ENCODE data around the gene EIF2AK3.

The EIF2AK3 gene

DNA sequence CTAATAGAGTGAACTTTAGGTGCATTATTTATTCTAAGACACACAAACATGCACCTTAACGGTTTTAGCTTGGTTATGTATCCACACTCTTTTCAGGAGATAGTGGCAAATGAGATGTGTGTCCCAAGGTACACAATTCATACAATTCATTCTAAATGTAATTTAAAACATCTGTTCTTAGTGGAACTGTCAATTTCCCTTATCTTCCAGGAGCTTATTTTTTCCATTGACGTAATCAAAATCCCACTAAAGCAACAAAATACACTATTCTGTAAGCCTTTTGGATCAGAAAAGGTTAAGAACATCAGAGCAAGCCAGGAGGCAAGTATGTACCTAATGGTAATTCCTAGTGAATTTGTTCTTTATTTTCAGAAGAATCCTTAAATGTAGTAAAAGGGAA, 19.8 kb downstream of the EIF2AK3 start:
- H3K4me3 ChIP-seq (ENCODE audit: low read depth, low read length): no peak overlapping the region

DNA sequence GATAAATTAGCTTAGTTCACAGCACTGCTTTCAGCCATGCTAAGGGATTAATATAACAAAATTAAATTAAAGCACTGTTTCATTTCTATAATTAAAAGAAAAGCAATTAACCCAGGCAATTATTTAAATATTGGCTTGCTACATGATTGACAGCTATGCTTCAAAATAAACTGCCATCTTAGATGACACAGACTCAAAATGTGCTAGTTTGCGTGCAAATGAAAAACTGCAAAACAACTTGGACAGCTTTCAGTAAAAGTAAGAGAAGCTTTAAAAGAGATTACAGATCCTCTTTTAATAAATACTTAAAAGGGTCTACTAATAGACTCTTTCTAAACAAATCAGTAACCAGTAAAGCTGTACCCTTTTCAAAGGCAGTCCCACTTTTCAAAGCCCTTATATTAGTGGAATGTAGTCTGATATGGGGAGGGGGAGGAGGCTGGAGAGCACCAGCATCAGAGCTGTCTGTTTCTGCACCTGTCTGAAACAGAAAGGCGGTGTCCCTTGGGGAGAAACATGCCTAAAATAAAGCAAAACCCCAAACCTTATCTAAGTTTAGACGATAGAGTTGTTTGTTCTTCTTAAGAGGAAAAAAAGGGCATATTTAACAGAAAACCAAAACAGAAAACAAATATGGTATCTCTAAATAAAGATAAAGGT, 20.8 kb downstream of the EIF2AK3 start:
- TF ChIP-seq, protein P1, sequence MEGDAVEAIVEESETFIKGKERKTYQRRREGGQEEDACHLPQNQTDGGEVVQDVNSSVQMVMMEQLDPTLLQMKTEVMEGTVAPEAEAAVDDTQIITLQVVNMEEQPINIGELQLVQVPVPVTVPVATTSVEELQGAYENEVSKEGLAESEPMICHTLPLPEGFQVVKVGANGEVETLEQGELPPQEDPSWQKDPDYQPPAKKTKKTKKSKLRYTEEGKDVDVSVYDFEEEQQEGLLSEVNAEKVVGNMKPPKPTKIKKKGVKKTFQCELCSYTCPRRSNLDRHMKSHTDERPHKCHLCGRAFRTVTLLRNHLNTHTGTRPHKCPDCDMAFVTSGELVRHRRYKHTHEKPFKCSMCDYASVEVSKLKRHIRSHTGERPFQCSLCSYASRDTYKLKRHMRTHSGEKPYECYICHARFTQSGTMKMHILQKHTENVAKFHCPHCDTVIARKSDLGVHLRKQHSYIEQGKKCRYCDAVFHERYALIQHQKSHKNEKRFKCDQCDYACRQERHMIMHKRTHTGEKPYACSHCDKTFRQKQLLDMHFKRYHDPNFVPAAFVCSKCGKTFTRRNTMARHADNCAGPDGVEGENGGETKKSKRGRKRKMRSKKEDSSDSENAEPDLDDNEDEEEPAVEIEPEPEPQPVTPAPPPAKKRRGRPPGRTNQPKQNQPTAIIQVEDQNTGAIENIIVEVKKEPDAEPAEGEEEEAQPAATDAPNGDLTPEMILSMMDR (IDR thresholded peaks at IDR 0.05; ENCODE audit: low read depth, low read length): no peak
- H3K4me3 ChIP-seq (ENCODE audit: low read depth, low read length): no peak overlapping the region

More for the DNA sequence above, 19.8 kb downstream of the EIF2AK3 start:
- TF ChIP-seq, protein P1 (IDR thresholded peaks at IDR 0.05; ENCODE audit: low read depth, low read length): no peak

DNA sequence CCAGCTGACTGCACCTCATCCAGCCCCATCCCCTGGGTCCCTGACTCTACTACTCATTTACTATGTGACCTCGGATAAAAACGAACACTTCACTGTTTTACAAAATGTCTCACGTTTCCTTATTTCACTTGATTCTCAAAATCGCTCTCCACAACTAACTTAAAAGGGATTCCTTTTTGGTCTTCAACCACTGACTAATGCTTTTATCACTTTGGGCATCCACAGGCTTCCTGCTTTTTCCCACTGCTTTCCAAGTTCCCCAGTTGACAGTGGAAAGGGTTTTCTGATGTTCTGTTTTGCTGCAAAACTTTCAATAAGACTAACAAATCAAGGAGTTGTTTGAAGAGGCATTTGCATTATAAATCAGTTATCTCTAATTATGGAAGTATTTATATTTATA, 24.1 kb downstream of the EIF2AK3 start:
- TF ChIP-seq, protein P1 (IDR thresholded peaks at IDR 0.05; ENCODE audit: low read depth, low read length): no peak
- H3K4me3 ChIP-seq (ENCODE audit: low read depth, low read length): no peak overlapping the region

DNA sequence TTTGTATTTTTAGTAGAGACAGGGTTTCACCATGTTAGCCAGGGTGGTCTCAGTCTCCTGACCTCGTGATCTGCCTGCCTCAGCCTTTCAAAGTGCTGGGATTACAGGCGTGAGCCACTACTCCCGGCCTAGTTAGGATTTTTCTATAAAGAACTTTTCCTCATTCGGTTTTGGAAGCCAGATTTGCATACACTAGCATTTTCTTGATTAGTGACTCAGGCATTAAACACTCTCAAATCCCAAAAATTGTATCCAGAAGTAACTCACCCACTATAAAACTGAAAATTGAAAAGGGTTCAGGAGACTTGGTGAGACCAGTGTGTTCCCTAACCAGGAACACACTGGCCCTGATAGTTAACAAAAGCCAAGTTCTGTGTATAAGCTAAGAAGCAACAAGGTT, 25.2 kb downstream of the EIF2AK3 start:
- TF ChIP-seq, protein P1 (IDR thresholded peaks at IDR 0.05; ENCODE audit: low read depth, low read length): no peak

DNA sequence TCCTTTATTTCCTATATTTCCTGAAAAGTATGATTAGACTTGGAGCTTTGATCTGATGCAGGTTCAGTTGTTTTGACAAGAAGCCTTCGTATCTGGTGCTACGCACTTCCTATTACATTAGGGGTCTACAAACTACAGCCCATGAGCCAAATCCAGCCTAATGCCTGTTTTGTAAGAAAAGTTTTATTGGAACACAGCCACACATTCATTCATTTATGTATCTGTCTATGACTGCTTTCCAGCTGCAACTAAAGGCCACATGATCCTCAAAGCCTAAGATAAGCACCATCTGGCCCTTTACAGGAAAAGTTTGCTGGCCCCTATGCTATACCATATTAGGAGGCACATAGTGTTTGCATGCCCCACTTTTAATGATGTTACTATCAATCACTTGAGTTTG, 26.0 kb downstream of the EIF2AK3 start:
- TF ChIP-seq, protein P1 (IDR thresholded peaks at IDR 0.05; ENCODE audit: low read depth, low read length): no peak
- no peak overlapping the region for H3K4me3 ChIP-seq (ENCODE audit: low read depth, low read length)

More for the DNA sequence above, 25.2 kb downstream of the EIF2AK3 start:
- no peak overlapping the region for H3K4me3 ChIP-seq (ENCODE audit: low read depth, low read length)

DNA sequence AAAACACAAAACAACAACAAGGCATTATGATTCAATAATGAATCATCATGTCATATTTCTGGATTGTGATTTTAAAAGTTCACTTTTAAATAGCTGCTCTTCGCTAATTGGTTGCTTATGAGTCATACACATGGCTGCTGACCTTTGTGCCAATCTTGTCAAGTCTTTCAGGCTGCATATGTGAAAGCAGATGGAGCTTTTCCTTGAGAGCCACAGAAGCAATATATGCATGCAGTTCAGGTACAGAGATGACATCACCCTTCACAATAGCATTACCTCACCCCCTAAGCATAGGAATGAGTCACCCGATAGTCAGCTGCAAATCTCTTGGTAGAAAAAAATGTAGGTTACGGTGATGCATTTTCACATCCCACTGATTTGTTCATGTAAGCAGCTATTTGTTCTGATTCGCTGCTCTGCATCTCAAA, 27.2 kb downstream of the EIF2AK3 start:
- TF ChIP-seq, protein P1 (IDR thresholded peaks at IDR 0.05; ENCODE audit: low read depth, low read length): no peak
- H3K4me3 ChIP-seq (ENCODE audit: low read depth, low read length): no peak overlapping the region

DNA sequence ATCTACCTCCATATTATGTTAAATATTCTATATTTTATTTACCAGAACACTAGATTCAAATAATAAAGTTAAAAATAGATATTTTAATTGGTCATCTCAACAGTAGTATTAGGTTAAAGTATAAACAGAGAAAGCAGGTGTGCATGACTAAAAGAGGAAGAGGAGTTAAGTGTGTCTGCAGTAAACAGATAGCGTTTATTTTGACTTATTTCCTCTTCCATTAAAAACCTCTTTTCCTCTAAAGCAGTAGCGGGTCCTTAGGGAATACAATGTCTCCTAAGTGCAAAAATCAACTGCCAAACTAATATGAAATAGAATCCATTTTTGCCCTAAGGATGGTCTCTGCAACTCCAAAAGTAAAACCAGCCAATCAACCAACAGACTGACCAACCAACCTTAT, 27.7 kb downstream of the EIF2AK3 start:
- H3K4me3 ChIP-seq (ENCODE audit: low read depth, low read length): no peak overlapping the region
- TF ChIP-seq, protein P1 (IDR thresholded peaks at IDR 0.05; ENCODE audit: low read depth, low read length): no peak

Data from WI38 (cell line).